ENCODE data around the gene KIF21A. TPM values are rescaled to one million over a fixed set of nuclear protein-coding genes. Genes with fewer than 3 reads are reported as not detected.

The KIF21A gene
- total and polyA plus RNA-seq, 2 donors (not counting 1 experiment from before 2014, with no cell fraction given): 2.5 to 5.9 TPM

DNA sequence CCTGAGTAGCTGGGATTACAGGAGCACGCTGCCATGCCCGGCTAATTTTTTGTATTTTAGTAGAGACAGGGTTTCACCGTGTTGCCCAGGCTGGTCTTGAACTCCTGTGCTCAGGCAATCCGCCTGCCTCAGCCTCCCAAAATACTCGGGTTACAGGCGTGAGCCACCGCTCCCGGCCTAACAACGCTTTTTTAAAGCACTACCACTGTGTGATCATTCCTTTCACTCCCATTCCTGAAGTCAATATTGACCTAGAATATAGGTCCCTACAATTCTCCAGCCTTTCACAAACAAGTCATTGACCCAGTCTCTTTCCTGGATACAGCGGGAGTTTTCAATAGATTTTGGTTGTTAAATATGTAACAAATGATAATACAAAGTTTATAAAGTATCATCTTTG is 62.8 kb downstream of the KIF21A start:
- no peaks in the 10 kb centered on the region for H3K36me3 ChIP-seq (ENCODE audit: control insufficient read depth, insufficient read depth, low read length)
- H3K4me2 ChIP-seq (ENCODE audit: extremely low read depth, insufficient read depth, low read length): no peak overlapping the region
- H3K79me2 ChIP-seq (ENCODE audit: control insufficient read depth, insufficient read depth, low read length): no peaks in the 10 kb centered on the region
- no peaks in the 10 kb centered on the region for H4K20me1 ChIP-seq (ENCODE audit: control insufficient read depth, extremely low read depth, insufficient read depth, low read length)
- no peaks in the 10 kb centered on the region for H3K4me1 ChIP-seq (ENCODE audit: control insufficient read depth, extremely low read depth, insufficient read depth, low read length)
- H3K9ac ChIP-seq (ENCODE audit: insufficient read depth, low read length): no peak overlapping the region
- H3K4me3 ChIP-seq (replicated peaks in 1 of 4; ENCODE audit: control extremely low read depth in 1 of 4, insufficient read depth in 1 of 4, low read depth in 3 of 4, low read length in 4 of 4): no peak overlapping the region
- no peak for TF ChIP-seq EZH2 (IDR thresholded peaks at IDR 0.05; ENCODE audit: low read length, missing control alignments)
- TF ChIP-seq, protein P1, sequence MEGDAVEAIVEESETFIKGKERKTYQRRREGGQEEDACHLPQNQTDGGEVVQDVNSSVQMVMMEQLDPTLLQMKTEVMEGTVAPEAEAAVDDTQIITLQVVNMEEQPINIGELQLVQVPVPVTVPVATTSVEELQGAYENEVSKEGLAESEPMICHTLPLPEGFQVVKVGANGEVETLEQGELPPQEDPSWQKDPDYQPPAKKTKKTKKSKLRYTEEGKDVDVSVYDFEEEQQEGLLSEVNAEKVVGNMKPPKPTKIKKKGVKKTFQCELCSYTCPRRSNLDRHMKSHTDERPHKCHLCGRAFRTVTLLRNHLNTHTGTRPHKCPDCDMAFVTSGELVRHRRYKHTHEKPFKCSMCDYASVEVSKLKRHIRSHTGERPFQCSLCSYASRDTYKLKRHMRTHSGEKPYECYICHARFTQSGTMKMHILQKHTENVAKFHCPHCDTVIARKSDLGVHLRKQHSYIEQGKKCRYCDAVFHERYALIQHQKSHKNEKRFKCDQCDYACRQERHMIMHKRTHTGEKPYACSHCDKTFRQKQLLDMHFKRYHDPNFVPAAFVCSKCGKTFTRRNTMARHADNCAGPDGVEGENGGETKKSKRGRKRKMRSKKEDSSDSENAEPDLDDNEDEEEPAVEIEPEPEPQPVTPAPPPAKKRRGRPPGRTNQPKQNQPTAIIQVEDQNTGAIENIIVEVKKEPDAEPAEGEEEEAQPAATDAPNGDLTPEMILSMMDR (conservative IDR thresholded peaks at IDR 0.05 in 1 of 2, IDR thresholded peaks at IDR 0.05 in 1 of 2; ENCODE audit: low read depth in 1 of 2, low read length in 2 of 2): no peak
- DNase-seq (ENCODE audit: low read depth in 2 of 2): no peak
- H3K9me3 ChIP-seq (ENCODE audit: control insufficient read depth, insufficient read depth, low read depth, low read length): no peaks in the 10 kb centered on the region
- no peak overlapping the region for H3K27ac ChIP-seq (ENCODE audit: insufficient read depth, low read length)
- H3K27me3 ChIP-seq (ENCODE audit: control insufficient read depth, insufficient read depth, low read length): no peaks in the 10 kb centered on the region
- no peak overlapping the region for H2AFZ ChIP-seq (ENCODE audit: low read length)

DNA sequence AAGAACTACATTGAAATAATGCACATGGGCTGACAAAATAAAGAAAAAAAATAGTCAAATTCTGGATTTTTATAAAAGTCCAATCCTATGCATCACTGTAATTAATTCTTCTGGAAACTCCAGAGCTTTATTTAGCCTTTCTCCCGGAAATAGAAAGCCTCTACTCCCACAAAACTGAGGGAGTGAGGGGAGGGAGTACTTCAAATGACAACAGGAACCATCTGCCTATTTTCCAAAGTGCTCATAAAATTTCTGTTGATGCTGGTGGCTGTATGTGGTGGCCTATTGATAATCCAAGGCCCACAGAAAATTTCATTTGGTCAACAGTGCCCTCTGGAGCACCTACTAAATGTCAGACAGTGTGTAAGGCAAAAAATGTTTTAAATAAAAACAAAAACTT is 64.6 kb downstream of the KIF21A start:
- no peak for TF ChIP-seq EZH2 (IDR thresholded peaks at IDR 0.05; ENCODE audit: low read length, missing control alignments)
- TF ChIP-seq, protein P1 (conservative IDR thresholded peaks at IDR 0.05 in 1 of 2, IDR thresholded peaks at IDR 0.05 in 1 of 2; ENCODE audit: low read depth in 1 of 2, low read length in 2 of 2): no peak
- no peak overlapping the region for H3K4me2 ChIP-seq (ENCODE audit: extremely low read depth, insufficient read depth, low read length)
- H3K79me2 ChIP-seq (ENCODE audit: control insufficient read depth, insufficient read depth, low read length): no peaks in the 10 kb centered on the region
- no peak overlapping the region for H3K9ac ChIP-seq (ENCODE audit: insufficient read depth, low read length)
- H3K27ac ChIP-seq (ENCODE audit: insufficient read depth, low read length): no peak overlapping the region
- H3K36me3 ChIP-seq (ENCODE audit: control insufficient read depth, insufficient read depth, low read length): no peaks in the 10 kb centered on the region
- no peaks in the 10 kb centered on the region for H3K9me3 ChIP-seq (ENCODE audit: control insufficient read depth, insufficient read depth, low read depth, low read length)
- no peak overlapping the region for H2AFZ ChIP-seq (ENCODE audit: low read length)
- no peak for DNase-seq (ENCODE audit: low read depth in 2 of 2)
- no peaks in the 10 kb centered on the region for H3K27me3 ChIP-seq (ENCODE audit: control insufficient read depth, insufficient read depth, low read length)
- no peaks in the 10 kb centered on the region for H4K20me1 ChIP-seq (ENCODE audit: control insufficient read depth, extremely low read depth, insufficient read depth, low read length)
- no peaks in the 10 kb centered on the region for H3K4me1 ChIP-seq (ENCODE audit: control insufficient read depth, extremely low read depth, insufficient read depth, low read length)
- H3K4me3 ChIP-seq (replicated peaks in 1 of 4; ENCODE audit: control extremely low read depth in 1 of 4, insufficient read depth in 1 of 4, low read depth in 3 of 4, low read length in 4 of 4): no peak overlapping the region

DNA sequence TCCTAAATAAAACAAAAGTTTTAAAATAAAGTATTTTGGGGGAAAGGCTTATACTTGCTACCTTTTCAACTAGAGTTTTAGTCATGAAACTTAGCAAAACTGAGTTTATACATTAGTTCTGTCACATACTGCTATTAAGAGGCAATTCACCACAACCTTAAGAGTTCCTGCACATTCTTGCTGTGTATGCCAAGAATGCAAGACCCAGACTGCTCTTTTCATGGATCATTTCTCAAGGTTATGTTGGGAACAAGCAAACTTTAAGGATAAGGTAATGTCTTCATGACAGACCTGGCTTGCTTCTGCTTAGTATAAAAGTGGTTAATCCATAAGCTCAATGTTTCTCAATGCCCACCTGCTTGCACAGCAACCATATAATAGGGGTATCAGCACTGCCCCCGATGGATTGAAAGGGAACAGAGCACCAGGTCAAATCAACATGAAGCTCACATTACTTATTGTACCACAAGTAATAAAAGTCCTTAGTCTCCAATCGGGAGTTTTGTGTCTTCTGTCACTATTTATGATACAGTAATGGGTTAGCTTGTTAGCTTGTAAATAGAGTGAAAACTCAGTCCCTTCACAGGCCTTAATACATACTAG is 67.6 kb downstream of the KIF21A start:
- Histone ChIP-seq H3K79me2 (ENCODE audit: control insufficient read depth, insufficient read depth, low read length) (no peaks in the 10 kb centered on the region), H3K4me2 (ENCODE audit: extremely low read depth, insufficient read depth, low read length) (no peak overlapping the region), H2AFZ (ENCODE audit: low read length) (no peak overlapping the region), H3K4me1 (ENCODE audit: control insufficient read depth, extremely low read depth, insufficient read depth, low read length) (no peaks in the 10 kb centered on the region), H3K9ac (ENCODE audit: insufficient read depth, low read length) (no peak overlapping the region), H3K4me3 (replicated peaks in 1 of 4; ENCODE audit: control extremely low read depth in 1 of 4, insufficient read depth in 1 of 4, low read depth in 3 of 4, low read length in 4 of 4) (no peak overlapping the region), H3K27ac (ENCODE audit: insufficient read depth, low read length) (no peak overlapping the region), H3K9me3 (ENCODE audit: control insufficient read depth, insufficient read depth, low read depth, low read length) (no peaks in the 10 kb centered on the region), H3K36me3 (ENCODE audit: control insufficient read depth, insufficient read depth, low read length) (no peaks in the 10 kb centered on the region), H4K20me1 (ENCODE audit: control insufficient read depth, extremely low read depth, insufficient read depth, low read length) (no peaks in the 10 kb centered on the region), H3K27me3 (ENCODE audit: control insufficient read depth, insufficient read depth, low read length) (no peaks in the 10 kb centered on the region)
- TF ChIP-seq, protein P1 (conservative IDR thresholded peaks at IDR 0.05 in 1 of 2, IDR thresholded peaks at IDR 0.05 in 1 of 2; ENCODE audit: low read depth in 1 of 2, low read length in 2 of 2): peak in 1 of 2 donors; percentile 15
- TF ChIP-seq EZH2 (IDR thresholded peaks at IDR 0.05; ENCODE audit: low read length, missing control alignments): no peak
- DNase-seq (ENCODE audit: low read depth in 2 of 2): peak in 1 of 2 donors; percentile 65
